H1 (cell line): ENCODE measurements around the gene CHRDL2. TPM values are rescaled to one million over a fixed set of nuclear protein-coding genes. Genes with fewer than 3 reads are reported as not detected.

Experiments
- CTCF ChIA-PET: fragments of 300-600 bp; sonication (Branson Sonifier 250); formaldehyde crosslinking; loops from one replicate; lab custom pipeline; 2021; ENCODE audit not compliant: partially characterized antibody; lab: Charles Lee
- POLR2A ChIA-PET: fragments of 300-600 bp; sonication (Branson Sonifier 250); formaldehyde crosslinking; loops from one replicate; lab custom pipeline; 2021; ENCODE audit warnings: inconsistent platforms; ENCODE audit not compliant: partially characterized antibody; lab: Charles Lee
- DNase-seq, 2 experiments: peaks; one replicate each; pipeline versions ENCODE4 v3.0.0 to v3.0.0-alpha.2; 2010 to 2022; ENCODE audit warnings: low spot score in 2 of 2, low read depth in 1 of 2, mixed read lengths in 1 of 2
- FAIRE-seq: peaks from 2 replicates; lab custom pipeline; 2011; peaks lifted over from hg19 to GRCh38; lab: Jason Lieb, UNC
- H2AFZ ChIP-seq: 2 replicates; pipeline ENCODE4 v1.8.1; 2012; ENCODE audit warnings: low read length, inconsistent platforms
- H2AK5ac ChIP-seq: 2 replicates; pipeline ENCODE4 v1.6.1; 2013; ENCODE audit warnings: low read depth, low read length
- H2BK120ac ChIP-seq: replicated peaks from 2 replicates; pipeline ENCODE3; 2013; ENCODE audit warnings: low read depth, low read length, inconsistent platforms
- H2BK12ac ChIP-seq: 2 replicates; pipeline ENCODE4 v1.6.1; 2013; ENCODE audit warnings: low read depth, low read length
- H2BK15ac ChIP-seq: 2 replicates; pipeline ENCODE4 v1.6.1; 2013; ENCODE audit warnings: low read length
- H2BK20ac ChIP-seq: 2 replicates; pipeline ENCODE4 v1.6.1; 2013; ENCODE audit warnings: low read length
- H2BK5ac ChIP-seq: 2 replicates; pipeline ENCODE4 v1.6.1; 2013; ENCODE audit warnings: low read depth, low read length
- H3K14ac ChIP-seq: 2 replicates; pipeline ENCODE4 v1.6.1; 2013; ENCODE audit warnings: inconsistent platforms; ENCODE audit not compliant: insufficient read length
- H3K18ac ChIP-seq: 2 replicates; pipeline ENCODE4 v1.6.1; 2013; ENCODE audit warnings: low read length; ENCODE audit errors: extremely low read depth
- H3K23ac ChIP-seq: 2 replicates; pipeline ENCODE4 v1.6.1; 2013; ENCODE audit warnings: inconsistent platforms; ENCODE audit not compliant: insufficient read length
- H3K23me2 ChIP-seq: 2 replicates; pipeline ENCODE4 v1.6.1; 2013; ENCODE audit warnings: low read depth, low read length
- H3K27ac ChIP-seq: 2 replicates; pipeline ENCODE4 v1.6.1; 2011; ENCODE audit warnings: low read depth, low read length, inconsistent platforms
- H3K27me3 ChIP-seq, 4 experiments: replicated peaks in 1 of 4; 1 replicate in 1 of 4; 2 replicates in 3 of 4; pipeline versions ENCODE4 v1.6.1 to v1.8.1; 2011 to 2013; ENCODE audit warnings: low read length in 3 of 4, mild to moderate bottlenecking in 3 of 4, inconsistent platforms in 2 of 4, mixed read lengths in 2 of 4, moderate library complexity in 1 of 4; ENCODE audit not compliant: control insufficient read depth in 3 of 4, insufficient read depth in 3 of 4; ENCODE audit errors: extremely low read depth in 1 of 4
- H3K36me3 ChIP-seq, 4 experiments: 2 replicates each; pipeline versions ENCODE4 v1.6.1 to v1.8.1; 2011 to 2013; ENCODE audit warnings: mild to moderate bottlenecking in 4 of 4, low read length in 3 of 4, moderate library complexity in 2 of 4, control low read depth in 1 of 4, inconsistent platforms in 1 of 4; ENCODE audit not compliant: insufficient read depth in 4 of 4, control insufficient read depth in 2 of 4
- H3K4ac ChIP-seq: replicated peaks from 2 replicates; pipeline ENCODE3; 2013; ENCODE audit warnings: low read length, low read depth, mixed read lengths, inconsistent platforms; ENCODE audit not compliant: insufficient read length
- H3K4me1 ChIP-seq, 4 experiments: replicated peaks in 1 of 4; 1 replicate in 1 of 4; 2 replicates in 3 of 4; pipeline versions ENCODE4 v1.6.1 to v1.8.1; 2011 to 2013; ENCODE audit warnings: low read length in 3 of 4, inconsistent platforms in 2 of 4, mixed read lengths in 1 of 4; ENCODE audit not compliant: insufficient read depth in 4 of 4, control insufficient read depth in 3 of 4
- H3K4me2 ChIP-seq, 2 experiments: 2 replicates each; pipeline versions ENCODE4 v1.6.1 to v1.8.1; 2011 to 2013; ENCODE audit warnings: low read depth in 2 of 2, low read length in 2 of 2, control low read depth in 1 of 2, inconsistent platforms in 1 of 2, mild to moderate bottlenecking in 1 of 2; ENCODE audit not compliant: insufficient read depth in 1 of 2
- H3K4me3 ChIP-seq, 4 experiments: fragments of 200-600, 300-600 bp in 1 of 4; sonication (generic), shearing (Covaris generic), sonication (Bioruptor Twin) in 1 of 4; 2 replicates each; pipeline versions ENCODE4 v1.5.1 to v1.8.1; 2011 to 2016; ENCODE audit warnings: low read length in 4 of 4, low read depth in 3 of 4, control low read depth in 2 of 4, inconsistent platforms in 2 of 4, mild to moderate bottlenecking in 2 of 4, mixed read lengths in 1 of 4, moderate library complexity in 1 of 4; ENCODE audit not compliant: insufficient read depth in 2 of 4; ENCODE audit errors: extremely low read depth in 1 of 4
- H3K56ac ChIP-seq: replicated peaks from 2 replicates; pipeline ENCODE3; 2013; ENCODE audit warnings: low read depth, mild to moderate bottlenecking, mixed read lengths, low read length, inconsistent platforms; ENCODE audit not compliant: insufficient read length
- H3K79me1 ChIP-seq: 2 replicates; pipeline ENCODE4 v1.6.1; 2013; ENCODE audit warnings: low read depth, low read length, control low read depth
- H3K79me2 ChIP-seq, 2 experiments: 2 replicates each; pipeline versions ENCODE4 v1.6.1 to v1.8.1; 2012 to 2013; ENCODE audit warnings: low read length in 2 of 2, mild to moderate bottlenecking in 2 of 2, inconsistent platforms in 1 of 2; ENCODE audit not compliant: insufficient read depth in 2 of 2, control insufficient read depth in 1 of 2
- H3K9ac ChIP-seq, 4 experiments: replicated peaks in 1 of 4; 1 replicate in 1 of 4; 2 replicates in 3 of 4; pipeline versions ENCODE4 v1.6.1 to v1.8.1; 2011 to 2013; ENCODE audit warnings: low read depth in 3 of 4, low read length in 3 of 4, control low read depth in 2 of 4, mild to moderate bottlenecking in 2 of 4, moderate library complexity in 2 of 4, inconsistent platforms in 1 of 4; ENCODE audit errors: extremely low read depth in 1 of 4
- H3K9me3 ChIP-seq, 2 experiments: 2 replicates each; pipeline versions ENCODE4 v1.6.1 to v1.8.1; 2012 to 2013; ENCODE audit warnings: mild to moderate bottlenecking in 2 of 2, moderate library complexity in 2 of 2, control low read depth in 1 of 2, inconsistent platforms in 1 of 2, low read depth in 1 of 2, low read length in 1 of 2, mixed read lengths in 1 of 2; ENCODE audit not compliant: insufficient read depth in 2 of 2
- H4K20me1 ChIP-seq, 2 experiments: replicated peaks in 1 of 2; 2 replicates each; pipeline versions ENCODE3 to v1.8.1; 2011 to 2013; ENCODE audit warnings: inconsistent platforms in 2 of 2, low read length in 2 of 2, mild to moderate bottlenecking in 1 of 2; ENCODE audit not compliant: insufficient read depth in 2 of 2, control insufficient read depth in 1 of 2
- H4K5ac ChIP-seq: 2 replicates; pipeline ENCODE4 v1.6.1; 2013; ENCODE audit warnings: low read length, low read depth, mixed read lengths, inconsistent platforms; ENCODE audit not compliant: insufficient read length
- H4K8ac ChIP-seq: 2 replicates; pipeline ENCODE4 v1.8.0; 2013; ENCODE audit warnings: mild to moderate bottlenecking, moderate library complexity, low read length, inconsistent platforms; ENCODE audit not compliant: insufficient read depth; ENCODE audit errors: extremely low read depth
- H4K91ac ChIP-seq: replicated peaks from 2 replicates; pipeline ENCODE3; 2013; ENCODE audit warnings: low read length, mixed read lengths, inconsistent platforms; ENCODE audit not compliant: insufficient read length
- BACH1 ChIP-seq: IDR thresholded peaks from 2 replicates; pipeline ENCODE4 v1.6.1; 2012; ENCODE audit warnings: low read length, improper control_type of control experiment
- EGR1 ChIP-seq: IDR thresholded peaks from 2 replicates; pipeline ENCODE4 v1.6.1; 2011; ENCODE audit warnings: low read depth, low read length, borderline replicate concordance
- EP300 ChIP-seq, 2 experiments: IDR thresholded peaks; 1 replicate in 1 of 2; 2 replicates in 1 of 2; pipeline ENCODE4 v1.6.1; 2011 to 2012; ENCODE audit warnings: low read depth in 2 of 2, low read length in 2 of 2, mild to moderate bottlenecking in 2 of 2, borderline replicate concordance in 1 of 2, inconsistent platforms in 1 of 2, moderate library complexity in 1 of 2
- GABPA ChIP-seq: IDR thresholded peaks from 2 replicates; pipeline ENCODE4 v1.6.1; 2011; ENCODE audit warnings: mild to moderate bottlenecking, low read length, moderate library complexity, borderline replicate concordance; ENCODE audit not compliant: insufficient read depth
- HDAC2 ChIP-seq, 2 experiments: fragments of 300-600 bp in 1 of 2; sonication (generic) in 1 of 2; IDR thresholded peaks; 2 replicates each; pipeline ENCODE4 v1.6.1; 2011 to 2012; ENCODE audit warnings: low read depth in 2 of 2, low read length in 2 of 2, mild to moderate bottlenecking in 2 of 2, moderate library complexity in 2 of 2, borderline replicate concordance in 1 of 2, inconsistent platforms in 1 of 2
- HDAC6 ChIP-seq: IDR thresholded peaks from one replicate; pipeline ENCODE4 v1.7.1; 2012; ENCODE audit warnings: low read depth, mild to moderate bottlenecking, inconsistent platforms, low read length, moderate library complexity
- MAX ChIP-seq: IDR thresholded peaks from 2 replicates; pipeline ENCODE4 v1.6.1; 2012; ENCODE audit warnings: inconsistent platforms
- SP2 ChIP-seq: IDR thresholded peaks from 2 replicates; pipeline ENCODE4 v1.6.1; 2012; ENCODE audit warnings: mild to moderate bottlenecking, low read length, inconsistent platforms
- TAF1 ChIP-seq: IDR thresholded peaks from 2 replicates; pipeline ENCODE4 v1.6.1; 2011; ENCODE audit warnings: mild to moderate bottlenecking, low read depth, low read length
- TCF12 ChIP-seq: IDR thresholded peaks from 2 replicates; pipeline ENCODE4 v1.6.1; 2011; ENCODE audit warnings: low read depth, mild to moderate bottlenecking, low read length
- YY1 ChIP-seq: IDR thresholded peaks from 2 replicates; pipeline ENCODE4 v1.6.1; 2011; ENCODE audit warnings: low read depth, mild to moderate bottlenecking, low read length
- ZNF274 ChIP-seq: IDR thresholded peaks from 2 replicates; pipeline ENCODE4 v1.7.0; 2012; ENCODE audit warnings: low read length, borderline replicate concordance; ENCODE audit errors: extremely low read depth
- WGBS, 2 experiments: shearing (Covaris generic) in 1 of 2; methylation state at CpG; one replicate each; pipeline versions ENCODE4 v1.1.6 to v1.1.7; 2013 to 2015; ENCODE audit warnings: low lambda C conversion rate in 2 of 2, mixed read lengths in 2 of 2, inconsistent platforms in 1 of 2, low coverage in 1 of 2, missing lambda C conversion rate in 1 of 2; ENCODE audit not compliant: insufficient replicate concordance in 2 of 2, insufficient coverage in 1 of 2, insufficient read length in 1 of 2; ENCODE audit errors: extremely low coverage in 1 of 2, missing lambda C conversion rate in 1 of 2; 5-methylcytosine and 5-hydroxymethylcytosine counted together
- polyA plus RNA-seq, 7 experiments: library from polyadenylated mRNA; depleted of rRNA in 3 of 7; stranded (reverse) in 5 of 7; unstranded in 2 of 7; fragments of >200 nt in 5 of 7; fragments of 200-250 nt in 2 of 7; gene quantifications; 1 replicate in 5 of 7; 2 replicates in 1 of 7; 4 replicates in 1 of 7; pipeline versions ENCODE4 v1.2.1 to v1.2.3, GENCODE V29; 2011 to 2013; ENCODE audit warnings: missing spikeins in 2 of 7, mixed read lengths in 2 of 7
- total RNA-seq: library from RNA; stranded (reverse); fragmentation: NEBNext Ultra II Directional; extraction: Animal tissue kit (Norgen Biotek cat#: 25700); gene quantifications from 2 replicates; pipeline ENCODE4 v1.2.1, GENCODE V29; 2021

Gene CHRDL2
- total and polyA plus RNA-seq, 2 of the 8 experiments (the other 6 are each of a cell fraction or from before 2014, with no cell fraction given), result 0.26 to 0.48 TPM

GRCh38 chr11:74739546-74740270 lies 8.5 kb upstream of the CHRDL2 start:
- Histone ChIP-seq H3K79me2 (no peaks in the 10 kb centered on the region), H3K18ac (no peak overlapping the region), H2BK12ac (no peak overlapping the region), H3K27me3 (no peaks in the 10 kb centered on the region; a peak in 1 of 7 replicates), H3K4me3 (no peak overlapping the region), H3K4me1 (no peaks in the 10 kb centered on the region), H3K36me3 (no peaks in the 10 kb centered on the region), H2BK5ac (no peak overlapping the region), H3K9me3 (peaks cover 6% of the 10 kb centered on the region in 2 experiments), H3K79me1 (no peaks in the 10 kb centered on the region), H3K23ac (no peak overlapping the region), H3K4ac (no peak overlapping the region), H3K23me2 (no peaks in the 10 kb centered on the region; the same call in 1 of the 2 replicates), H2BK15ac (no peak overlapping the region), H3K56ac (no peak overlapping the region), H2BK120ac (no peak overlapping the region), H3K9ac (no peak overlapping the region), H2AK5ac (no peak overlapping the region), H2BK20ac (no peak overlapping the region), H2AFZ (no peak overlapping the region), H4K8ac (no peak overlapping the region), H3K14ac (no peak overlapping the region), H4K91ac (no peak overlapping the region), H4K20me1 (no peaks in the 10 kb centered on the region), H3K27ac (no peak overlapping the region), H4K5ac (no peak overlapping the region), H3K4me2 (no peak overlapping the region)
- FAIRE-seq, result peak; percentile 85
- POLR2A ChIA-PET, result interaction anchor here (1.7 kb wide), 1 partner anchor 9 kb away, joined by 13 read pairs; the partner anchor contains the start of gene RNF169
- 40% methylated on average over 8 of the region's 8 CpGs; no CpG with 5 or more reads in 1 of the 2 experiments for WGBS, 2 experiments
- peak in 1 of 2 experiments; percentile 46 for DNase-seq
- CTCF ChIA-PET, result interaction anchor here (0.6 to 7.3 kb wide), 30 partner anchors 9 to 287 kb away, joined by 3 to 72 read pairs (median 4); partner anchors contain the start of gene RNF169
- TF ChIP-seq HDAC6 (no peak), ZNF274 (no peak), GABPA (no peak), TAF1 (no peak), YY1 (no peak), MAX (no peak), TCF12 (peak; percentile 45; the same call in 1 of the 2 replicates), HDAC2 (IDR thresholded peaks at IDR 0.05; ENCODE audit: borderline replicate concordance in 1 of 2, low read depth in 2 of 2, low read length in 2 of 2) (no peak), EGR1 (no peak), SP2 (no peak), EP300 (IDR thresholded peaks at IDR 0.05; ENCODE audit: borderline replicate concordance in 1 of 2, low read depth in 2 of 2, low read length in 2 of 2) (no peak), BACH1 (no peak)
